NT2/D1 (cell line): Measurements from ENCODE around the gene KIF12.

Experiments used
- YY1 ChIP-seq: IDR thresholded peaks from 2 replicates; pipeline ENCODE4 v1.6.1; 2011; ENCODE audit not compliant: insufficient read length, insufficient read depth
- ZNF274 ChIP-seq: IDR thresholded peaks from 2 replicates; pipeline ENCODE4 v1.6.1; 2011; ENCODE audit warnings: mild to moderate bottlenecking, low read depth, low read length

GRCh38 chr9:114046237-114046755 lies 52.8 kb downstream of the KIF12 start:
- no peak for TF ChIP-seq ZNF274
- TF ChIP-seq YY1 = no peak
